Testis (tissue), 2 donors: ENCODE measurements around the gene ANKRD30BL.
"Not testable (repeated sequence)": the region's sequence is repeated elsewhere in the genome, so short reads cannot be mapped to it uniquely, and the experiment has no call there.

Source experiments
- POLR2A ChIP-seq: fragments of 450-650 bp; IDR thresholded peaks from one replicate; pipeline ENCODE4 v1.6.1; 2017; ENCODE audit warnings: antibody characterized with exemption, mild to moderate bottlenecking, moderate library complexity
- TF ChIP-seq, protein P1 (sequence below), 3 experiments: fragments of 450-650 bp in 2 of 3; fragments of 200-600 bp in 1 of 3; sonication (generic) in 1 of 3; IDR thresholded peaks; one replicate each; pipeline ENCODE4 v1.5.1; 2016 to 2019; ENCODE audit warnings: antibody characterized with exemption in 3 of 3, mild to moderate bottlenecking in 2 of 3, moderate library complexity in 1 of 3

GRCh38 chr2:132167100-132167499 lies 5.3 kb upstream of the ANKRD30BL start:
- TF ChIP-seq, protein P1, sequence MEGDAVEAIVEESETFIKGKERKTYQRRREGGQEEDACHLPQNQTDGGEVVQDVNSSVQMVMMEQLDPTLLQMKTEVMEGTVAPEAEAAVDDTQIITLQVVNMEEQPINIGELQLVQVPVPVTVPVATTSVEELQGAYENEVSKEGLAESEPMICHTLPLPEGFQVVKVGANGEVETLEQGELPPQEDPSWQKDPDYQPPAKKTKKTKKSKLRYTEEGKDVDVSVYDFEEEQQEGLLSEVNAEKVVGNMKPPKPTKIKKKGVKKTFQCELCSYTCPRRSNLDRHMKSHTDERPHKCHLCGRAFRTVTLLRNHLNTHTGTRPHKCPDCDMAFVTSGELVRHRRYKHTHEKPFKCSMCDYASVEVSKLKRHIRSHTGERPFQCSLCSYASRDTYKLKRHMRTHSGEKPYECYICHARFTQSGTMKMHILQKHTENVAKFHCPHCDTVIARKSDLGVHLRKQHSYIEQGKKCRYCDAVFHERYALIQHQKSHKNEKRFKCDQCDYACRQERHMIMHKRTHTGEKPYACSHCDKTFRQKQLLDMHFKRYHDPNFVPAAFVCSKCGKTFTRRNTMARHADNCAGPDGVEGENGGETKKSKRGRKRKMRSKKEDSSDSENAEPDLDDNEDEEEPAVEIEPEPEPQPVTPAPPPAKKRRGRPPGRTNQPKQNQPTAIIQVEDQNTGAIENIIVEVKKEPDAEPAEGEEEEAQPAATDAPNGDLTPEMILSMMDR (IDR thresholded peaks at IDR 0.05), result not testable (repeated sequence)
- TF ChIP-seq POLR2A, result not testable (repeated sequence)
